WERI-Rb-1 (cell line): ENCODE data around the gene ASIC1.

Experiments used
- DNase-seq: peaks from one replicate; pipeline ENCODE4 v3.0.0-alpha.2; 2020
- H3K27ac ChIP-seq: fragments of 250-450 bp; sonication (Bioruptor Pico); 2 replicates; pipeline ENCODE4 v1.5.1; 2020; ENCODE audit warnings: mild to moderate bottlenecking, moderate library complexity
- H3K27me3 ChIP-seq: fragments of 250-450 bp; sonication (Bioruptor Pico); 2 replicates; pipeline ENCODE4 v1.5.1; 2021; ENCODE audit warnings: mild to moderate bottlenecking, low read depth, moderate library complexity; ENCODE audit not compliant: insufficient read depth, severe bottlenecking
- H3K36me3 ChIP-seq: fragments of 250-450 bp; sonication (Bioruptor Pico); 2 replicates; pipeline ENCODE4 v1.5.1; 2020; ENCODE audit warnings: mild to moderate bottlenecking, moderate library complexity
- H3K4me3 ChIP-seq: 2 replicates; pipeline ENCODE4 v1.5.1; 2011; ENCODE audit warnings: low read depth, mild to moderate bottlenecking, control low read depth, low read length
- H3K9me3 ChIP-seq: fragments of 250-450 bp; sonication (Bioruptor Pico); 2 replicates; pipeline ENCODE4 v1.5.1; 2021; ENCODE audit warnings: mild to moderate bottlenecking, moderate library complexity; ENCODE audit not compliant: severe bottlenecking
- CTCF ChIP-seq: IDR thresholded peaks from 2 replicates; pipeline ENCODE4 v1.5.1; 2011; ENCODE audit warnings: low read depth, mild to moderate bottlenecking, control low read depth, inconsistent platforms, low read length

Gene ASIC1

GRCh38 chr12:50100561-50100960 lies 43.2 kb downstream of the ASIC1 start:
- Histone ChIP-seq H3K36me3 (peaks cover 52% of the 10 kb centered on the region), H3K4me3 (no peak overlapping the region), H3K27me3 (no peaks in the 10 kb centered on the region), H3K9me3 (no peaks in the 10 kb centered on the region), H3K27ac (no peak overlapping the region)
- DNase-seq, result no peak
- TF ChIP-seq CTCF, result no peak

- Histone ChIP-seq H3K36me3 (peaks cover 41% of the 10 kb centered on the region), H3K27ac (no peak overlapping the region), H3K4me3 (no peak overlapping the region), H3K27me3 (no peaks in the 10 kb centered on the region), H3K9me3 (no peaks in the 10 kb centered on the region)
- peak; percentile 40 for DNase-seq
- peak; percentile 58 for TF ChIP-seq CTCF
Observed at GRCh38 chr12:50101663-50102062, 44.3 kb downstream of the ASIC1 start.

GRCh38 chr12:50102131-50102531 lies 44.7 kb downstream of the ASIC1 start:
- no peak for DNase-seq
- Histone ChIP-seq H3K9me3 (no peaks in the 10 kb centered on the region), H3K36me3 (peaks cover 37% of the 10 kb centered on the region), H3K4me3 (no peak overlapping the region), H3K27ac (no peak overlapping the region), H3K27me3 (no peaks in the 10 kb centered on the region)
- TF ChIP-seq CTCF, result no peak

- Histone ChIP-seq H3K27me3 (no peaks in the 10 kb centered on the region), H3K4me3 (no peak overlapping the region), H3K36me3 (peaks cover 32% of the 10 kb centered on the region), H3K27ac (no peak overlapping the region), H3K9me3 (no peaks in the 10 kb centered on the region)
- TF ChIP-seq CTCF, result no peak
- no peak for DNase-seq
Observed at GRCh38 chr12:50102646-50103309, 45.4 kb downstream of the ASIC1 start.

- no peak overlapping the region for H3K27ac ChIP-seq
- DNase-seq, result no peak
- TF ChIP-seq CTCF, result no peak
- H3K36me3 ChIP-seq, result peaks cover 26% of the 10 kb centered on the region
- H3K27me3 ChIP-seq, result no peaks in the 10 kb centered on the region
- H3K4me3 ChIP-seq, result no peak overlapping the region
- H3K9me3 ChIP-seq, result no peaks in the 10 kb centered on the region
Observed at GRCh38 chr12:50103351-50103750, 46.0 kb downstream of the ASIC1 start.

GRCh38 chr12:50103767-50104321 lies 46.4 kb downstream of the ASIC1 start, which contains the start of gene GPD1:
Gene GPD1 (plus strand): TSS chr12:50104008. CDS start chr12:50104051, 43 bp downstream.
- no peak for TF ChIP-seq CTCF
- Histone ChIP-seq H3K27ac (no peak within 1 kb of the TSS), H3K4me3 (no peak within 1 kb of the TSS), H3K27me3 (no peaks in the 10 kb centered on the region), H3K36me3 (peaks cover 21% of the 10 kb centered on the region), H3K9me3 (no peaks in the 10 kb centered on the region)
- peak; percentile 83 for DNase-seq
